Frontal cortex (tissue), 4 donors: ENCODE data around the gene UBTD1. TPM values are rescaled to one million over a fixed set of nuclear protein-coding genes. Genes with fewer than 3 reads are reported as not detected.

Experiments used
- DNase-seq, 2 donors: peaks; one replicate each; pipeline ENCODE4 v3.0.0; 2012; ENCODE audit warnings: low spot score in 2 of 2
- FAIRE-seq: peaks from 2 replicates; lab custom pipeline; 2012; peaks lifted over from hg19 to GRCh38; lab: Jason Lieb, UNC
- total RNA-seq: library from RNA; depleted of rRNA; stranded (reverse); fragments of >200 nt; gene quantifications from one replicate; pipeline ENCODE4 v1.2.3, GENCODE V29; 2014
- donor health status: control.
- donor health status: control.
- donor health status: control.

UBTD1 gene
- total RNA-seq, 1 donor from 2014 or later: 1.6 TPM

- no peak for FAIRE-seq
- DNase-seq: no peak
Observed at GRCh38 chr10:97598407-97599271, 99.9 kb downstream of the UBTD1 start.

- no peak for DNase-seq
- FAIRE-seq: no peak
Observed at GRCh38 chr10:97599272-97599619, 100.5 kb downstream of the UBTD1 start.

GRCh38 chr10:97600616-97601015 lies 101.9 kb downstream of the UBTD1 start:
- DNase-seq (no peak), FAIRE-seq (no peak)

- no peak for DNase-seq
- no peak for FAIRE-seq
Observed at GRCh38 chr10:97601268-97602215, 102.8 kb downstream of the UBTD1 start.

- no peak for FAIRE-seq
- no peak for DNase-seq
Observed at GRCh38 chr10:97607095-97607636, 108.4 kb downstream of the UBTD1 start.

- DNase-seq (no peak), FAIRE-seq (no peak)
Observed at GRCh38 chr10:97608991-97609561, 110.4 kb downstream of the UBTD1 start.

GRCh38 chr10:97611473-97611872 lies 112.7 kb downstream of the UBTD1 start:
- no peak for FAIRE-seq
- no peak for DNase-seq

GRCh38 chr10:97612386-97612785 lies 113.7 kb downstream of the UBTD1 start:
- FAIRE-seq (no peak), DNase-seq (peak in 1 of 2 donors; percentile 44)

- no peak for DNase-seq
- FAIRE-seq: no peak
Observed at GRCh38 chr10:97618285-97618684, 119.6 kb downstream of the UBTD1 start.

GRCh38 chr10:97618733-97619132 lies 120.0 kb downstream of the UBTD1 start:
- FAIRE-seq (no peak), DNase-seq (no peak)

Other genes with a start within 250 kb of the UBTD1 start
- 7.7 TPM for gene ARHGAP19, start 206.3 kb upstream of the UBTD1 start, total RNA-seq
- 4.9 TPM for gene FRAT1, start 179.7 kb upstream of the UBTD1 start, total RNA-seq
- gene FRAT2, start 164.2 kb upstream of the UBTD1 start, total RNA-seq: 17.1 TPM
- 11.8 TPM for gene RRP12, start 97.6 kb upstream of the UBTD1 start, total RNA-seq
- 143 TPM for gene PGAM1, start 72.7 kb upstream of the UBTD1 start, total RNA-seq
- 52.6 TPM for gene EXOSC1, start 52.9 kb upstream of the UBTD1 start, total RNA-seq
- gene ZDHHC16, start 52.7 kb upstream of the UBTD1 start, total RNA-seq: 22.0 TPM
- gene MMS19, start 502 bp upstream of the UBTD1 start, total RNA-seq: 44.0 TPM
- not detected for gene ANKRD2, start 73.9 kb downstream of the UBTD1 start, total RNA-seq
- 0.41 TPM for gene HOGA1, start 85.5 kb downstream of the UBTD1 start, total RNA-seq
- gene C10orf62, start 90.8 kb downstream of the UBTD1 start, total RNA-seq: not detected
- 35.5 TPM for gene MORN4, start 134.6 kb downstream of the UBTD1 start, total RNA-seq
- gene PI4K2A, start 141.7 kb downstream of the UBTD1 start, total RNA-seq: 11.0 TPM
- 2.4 TPM for gene AVPI1, start 188.3 kb downstream of the UBTD1 start, total RNA-seq
- gene MARVELD1, start 214.8 kb downstream of the UBTD1 start, total RNA-seq: 6.1 TPM
- gene ZFYVE27, start 238.2 kb downstream of the UBTD1 start, total RNA-seq: 45.2 TPM